Fibroblast of the aortic adventitia (primary cell): Measurements from ENCODE around the gene DRD2. TPM values are rescaled to one million over a fixed set of nuclear protein-coding genes. Genes with fewer than 3 reads are reported as not detected.
A peak's percentile ranks its signal among the peaks of the same experiment; 100 is the strongest.

Source experiments
- DNase-seq: peaks from one replicate; pipeline ENCODE4 v3.0.0-alpha.2; 2010; ENCODE audit warnings: low read depth
- H3K4me3 ChIP-seq: 2 replicates; pipeline ENCODE4 v1.5.1; 2011; ENCODE audit warnings: low read depth, mild to moderate bottlenecking, control low read depth, low read length, moderate library complexity
- total RNA-seq: library from RNA; depleted of rRNA; stranded (reverse); fragments of >200 nt; gene quantifications from 2 replicates; pipeline ENCODE4 v1.2.3, GENCODE V29; 2012; ENCODE audit warnings: low replicate concordance
- TF ChIP-seq, protein P1 (sequence below): IDR thresholded peaks from 2 replicates; pipeline ENCODE4 v1.5.1; 2011; ENCODE audit warnings: mild to moderate bottlenecking, low read length, control low read depth, inconsistent platforms; ENCODE audit not compliant: insufficient read depth

Gene DRD2
- total RNA-seq, 1 donor: not detected

GRCh38 chr11:113382121-113382520 lies 93.1 kb downstream of the DRD2 start:
- H3K4me3 ChIP-seq: no peak overlapping the region
- TF ChIP-seq, protein P1, sequence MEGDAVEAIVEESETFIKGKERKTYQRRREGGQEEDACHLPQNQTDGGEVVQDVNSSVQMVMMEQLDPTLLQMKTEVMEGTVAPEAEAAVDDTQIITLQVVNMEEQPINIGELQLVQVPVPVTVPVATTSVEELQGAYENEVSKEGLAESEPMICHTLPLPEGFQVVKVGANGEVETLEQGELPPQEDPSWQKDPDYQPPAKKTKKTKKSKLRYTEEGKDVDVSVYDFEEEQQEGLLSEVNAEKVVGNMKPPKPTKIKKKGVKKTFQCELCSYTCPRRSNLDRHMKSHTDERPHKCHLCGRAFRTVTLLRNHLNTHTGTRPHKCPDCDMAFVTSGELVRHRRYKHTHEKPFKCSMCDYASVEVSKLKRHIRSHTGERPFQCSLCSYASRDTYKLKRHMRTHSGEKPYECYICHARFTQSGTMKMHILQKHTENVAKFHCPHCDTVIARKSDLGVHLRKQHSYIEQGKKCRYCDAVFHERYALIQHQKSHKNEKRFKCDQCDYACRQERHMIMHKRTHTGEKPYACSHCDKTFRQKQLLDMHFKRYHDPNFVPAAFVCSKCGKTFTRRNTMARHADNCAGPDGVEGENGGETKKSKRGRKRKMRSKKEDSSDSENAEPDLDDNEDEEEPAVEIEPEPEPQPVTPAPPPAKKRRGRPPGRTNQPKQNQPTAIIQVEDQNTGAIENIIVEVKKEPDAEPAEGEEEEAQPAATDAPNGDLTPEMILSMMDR: no peak
- no peak for DNase-seq

- H3K4me3 ChIP-seq: no peak overlapping the region
- TF ChIP-seq, protein P1: no peak
- DNase-seq: no peak
Measured at GRCh38 chr11:113378692-113379091, 96.5 kb downstream of the DRD2 start.

GRCh38 chr11:113377681-113378412 lies 97.4 kb downstream of the DRD2 start:
- H3K4me3 ChIP-seq: no peak overlapping the region
- TF ChIP-seq, protein P1: no peak
- peak; percentile 37 for DNase-seq

GRCh38 chr11:113376156-113376555 lies 99.0 kb downstream of the DRD2 start:
- peak; percentile 34 for DNase-seq
- H3K4me3 ChIP-seq: no peak overlapping the region
- TF ChIP-seq, protein P1: no peak

DNA sequence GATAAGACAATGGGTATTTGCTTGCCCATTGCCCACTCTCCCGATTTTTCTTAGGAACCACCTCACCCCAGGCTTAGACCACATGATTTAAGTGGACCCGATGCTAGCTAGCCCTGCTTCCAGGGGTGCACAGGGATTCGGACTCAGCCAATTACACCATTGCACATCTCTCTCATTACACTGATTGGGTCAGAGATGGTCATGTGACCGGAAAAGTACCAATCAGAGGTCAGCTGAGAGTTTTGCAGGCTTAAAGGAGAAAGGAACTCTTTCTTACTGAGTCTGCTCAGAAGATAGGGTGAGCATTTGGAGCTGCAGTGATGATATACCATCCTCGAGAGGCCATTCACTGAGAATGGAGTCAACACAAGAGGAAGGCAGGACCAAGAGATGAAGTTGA lies 99.8 kb downstream of the DRD2 start:
- no peak for DNase-seq
- TF ChIP-seq, protein P1: no peak

GRCh38 chr11:113373981-113374560 lies 101.1 kb downstream of the DRD2 start:
- no peak overlapping the region for H3K4me3 ChIP-seq
- TF ChIP-seq, protein P1: no peak
- no peak for DNase-seq

More for the DNA sequence above, 99.8 kb downstream of the DRD2 start:
- no peak overlapping the region for H3K4me3 ChIP-seq
